Measurements from ENCODE around the gene CDYL2.
"Not testable (repeated sequence)": the region's sequence is repeated elsewhere in the genome, so short reads cannot be mapped to it uniquely, and the experiment has no call there.

CDYL2 gene

DNA sequence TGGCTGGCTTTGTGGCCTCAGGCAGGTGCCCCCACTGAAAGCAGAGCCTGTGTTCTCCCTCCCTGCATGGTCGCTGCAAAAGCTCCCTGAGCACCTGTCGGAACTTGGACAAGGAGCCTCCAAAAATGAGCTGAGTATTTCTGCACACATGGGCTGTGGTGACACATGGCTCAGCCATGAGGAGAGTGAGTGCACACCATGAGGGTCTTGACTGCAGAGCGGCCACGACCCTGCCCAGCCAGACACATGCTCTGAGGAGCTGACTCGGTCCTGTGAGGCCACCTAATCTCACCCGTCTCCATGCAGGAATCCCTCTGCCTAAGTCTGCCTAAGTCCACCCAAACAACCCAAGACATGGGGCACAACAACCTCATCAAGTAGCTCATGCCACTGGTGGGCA lies 134.7 kb downstream of the CDYL2 start:
- no peak for DNase-seq

DNA sequence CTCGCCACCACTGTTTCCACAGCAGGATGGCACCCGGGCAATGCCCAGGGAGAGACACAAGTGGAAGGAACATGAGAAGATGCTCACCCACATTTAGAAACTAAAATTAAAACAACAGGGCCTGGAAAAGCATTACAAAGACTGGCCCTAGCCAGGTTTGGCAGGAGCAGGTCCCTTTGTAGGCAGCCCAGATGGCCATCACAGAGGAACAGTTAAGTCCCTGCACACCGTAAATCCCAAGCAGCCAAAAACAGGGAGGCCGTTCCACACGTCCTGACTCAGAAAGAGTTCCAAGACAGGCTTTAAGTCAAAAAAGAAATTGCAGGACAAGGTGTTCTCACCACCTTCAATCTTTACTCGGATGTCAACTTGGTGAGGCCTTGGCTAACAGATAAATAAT lies 136.5 kb downstream of the CDYL2 start:
- DNase-seq = no peak

DNA sequence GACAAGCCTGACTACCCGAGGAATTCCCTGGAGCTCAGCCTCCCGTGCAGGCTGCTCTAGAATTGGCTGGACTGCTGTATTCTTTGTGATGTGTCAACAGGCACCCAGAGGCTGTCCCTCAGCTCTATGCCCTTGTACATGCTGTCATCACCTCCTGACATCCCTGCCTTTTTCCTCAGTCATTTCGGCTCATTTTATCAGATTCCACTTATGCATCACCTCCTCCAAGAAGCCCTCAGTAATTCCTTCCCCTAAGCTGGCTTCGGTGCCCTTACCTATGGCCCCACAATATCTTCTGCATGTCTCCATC lies 137.2 kb downstream of the CDYL2 start:
- DNase-seq = no peak

DNA sequence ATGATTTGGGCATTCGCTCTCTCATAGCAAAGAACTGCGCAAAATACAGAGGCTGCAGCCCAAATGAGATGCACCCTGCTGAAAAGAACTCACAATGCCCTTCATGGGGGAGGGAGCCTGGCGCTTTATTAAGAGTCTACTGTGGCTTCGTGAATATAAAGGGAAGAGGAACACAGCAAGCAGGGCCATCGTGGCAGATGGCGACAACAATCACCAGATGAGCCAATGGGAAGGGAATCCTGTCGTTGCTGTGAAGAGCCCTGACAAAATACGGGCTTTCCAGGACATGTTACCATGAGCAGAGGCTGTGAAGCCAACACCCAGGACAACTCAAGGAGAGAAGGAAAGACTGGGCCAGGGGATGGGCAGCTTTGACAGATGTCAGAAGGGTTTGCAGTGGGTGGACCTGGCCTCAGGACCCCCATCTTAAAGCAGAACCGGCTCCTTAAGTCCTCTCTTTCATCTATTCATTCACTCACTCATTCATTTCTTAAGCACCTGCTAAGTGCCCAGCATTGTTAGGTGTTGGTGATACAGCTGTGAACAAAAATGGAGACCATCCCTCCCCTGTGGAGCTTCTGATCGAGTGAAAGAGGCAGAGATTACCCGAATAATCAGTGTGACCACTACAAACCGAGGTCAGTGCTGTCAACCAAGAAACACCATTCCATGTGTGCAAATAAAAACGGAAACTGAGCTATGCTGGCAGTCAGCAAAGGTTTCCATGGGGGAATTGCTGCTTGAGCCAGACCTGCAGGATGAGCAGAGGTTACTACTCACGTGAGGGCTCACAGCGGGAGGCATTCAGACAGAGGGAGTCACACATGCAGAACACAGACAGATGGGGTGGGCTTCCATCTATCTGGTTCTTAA lies 137.8 kb downstream of the CDYL2 start:
- no peak for DNase-seq

DNA sequence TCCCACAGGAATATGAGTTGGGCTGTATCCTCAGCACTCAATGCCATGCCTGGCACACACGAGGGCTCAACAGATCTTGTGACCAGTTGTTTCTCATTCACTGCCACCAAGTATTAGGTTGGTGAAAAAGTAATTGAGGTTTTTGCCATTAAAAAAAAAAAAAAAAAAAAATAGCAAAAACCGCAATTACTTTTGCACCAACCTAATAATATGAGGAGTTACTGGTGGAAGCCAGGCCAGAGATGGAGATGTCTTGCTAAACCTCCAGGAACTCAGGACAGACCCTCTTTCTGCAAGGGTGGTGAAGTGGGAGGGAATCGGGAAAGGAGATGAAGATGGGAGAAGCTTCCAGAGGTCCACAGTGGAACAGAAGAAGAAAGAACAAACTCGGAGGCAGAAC lies 139.0 kb downstream of the CDYL2 start:
- no peak for DNase-seq

DNA sequence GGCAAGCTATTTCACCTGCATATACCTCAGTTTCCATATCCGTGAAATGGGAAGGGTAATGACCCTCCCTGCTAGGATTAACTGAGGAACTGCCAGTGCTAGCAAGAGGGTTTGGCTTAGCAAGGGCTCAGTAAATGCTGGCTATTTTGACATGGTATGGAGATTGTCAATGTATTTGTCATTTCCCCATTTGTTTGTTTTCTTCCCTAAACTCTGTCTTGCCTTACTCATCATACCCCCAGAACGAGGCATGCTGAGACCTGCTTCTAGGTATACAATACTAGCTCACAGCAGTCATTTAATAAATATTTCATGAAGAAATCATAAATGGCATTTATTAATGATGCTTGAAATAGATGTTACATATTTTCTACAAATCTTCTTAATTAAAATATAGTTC lies 139.6 kb downstream of the CDYL2 start:
- DNase-seq = no peak

DNA sequence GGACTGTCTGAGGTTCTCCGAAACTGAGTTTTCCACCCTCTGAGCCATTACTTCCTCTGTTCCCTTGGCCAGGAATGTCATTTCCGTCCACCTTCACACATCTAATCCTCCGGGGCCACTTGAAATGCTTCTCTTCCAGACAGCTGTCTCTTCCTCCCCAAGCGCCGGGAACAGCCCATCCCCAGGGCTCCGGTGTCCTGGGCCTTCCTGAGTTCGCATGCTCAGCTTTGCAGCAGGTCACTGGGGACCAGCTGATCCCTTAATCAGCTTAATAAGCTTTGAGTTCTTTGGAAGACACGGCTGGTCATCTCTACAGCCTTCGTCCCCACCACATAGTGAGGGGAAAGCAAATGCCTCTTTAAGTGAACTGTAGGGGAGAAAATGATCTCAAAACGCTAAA lies 140.2 kb downstream of the CDYL2 start:
- DNase-seq = no peak

DNA sequence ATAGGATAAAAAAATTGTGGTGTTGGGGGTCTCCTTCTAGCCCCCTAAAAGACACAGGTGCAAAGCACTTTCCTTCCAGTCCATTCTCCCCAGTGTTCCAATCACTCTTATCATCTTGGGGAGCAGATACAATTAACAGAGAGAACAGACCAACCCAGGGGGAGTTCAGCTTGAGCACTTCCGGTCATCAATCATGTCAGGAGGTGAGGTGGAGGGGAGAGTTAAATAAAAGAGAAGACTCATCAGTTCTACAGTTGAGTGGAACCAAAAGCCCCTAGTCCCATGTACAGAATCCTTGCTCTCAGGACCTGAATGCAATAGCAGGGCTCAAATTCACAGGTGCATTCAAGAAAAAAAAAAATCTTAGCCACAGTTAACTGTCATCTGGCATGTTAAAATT lies 141.3 kb downstream of the CDYL2 start:
- no peak for DNase-seq

DNA sequence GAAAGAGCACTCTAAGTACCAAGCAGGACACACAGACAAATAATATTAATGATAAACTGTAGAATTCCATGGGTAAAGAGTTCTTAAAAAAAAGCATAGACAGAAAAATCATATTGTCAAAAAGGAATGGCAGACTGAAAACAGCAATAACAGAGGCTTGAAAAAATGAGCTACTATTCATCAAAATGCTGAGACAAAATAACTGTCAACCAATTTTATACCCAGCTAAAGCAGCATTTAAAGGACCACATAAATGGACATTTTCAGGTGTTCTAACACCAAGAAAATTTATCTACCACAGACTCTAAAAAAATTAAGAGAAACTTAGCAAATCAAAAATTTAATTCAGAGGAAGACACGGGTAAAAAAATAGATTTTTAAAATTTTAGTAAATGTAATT lies 144.5 kb downstream of the CDYL2 start:
- no peak for DNase-seq

DNA sequence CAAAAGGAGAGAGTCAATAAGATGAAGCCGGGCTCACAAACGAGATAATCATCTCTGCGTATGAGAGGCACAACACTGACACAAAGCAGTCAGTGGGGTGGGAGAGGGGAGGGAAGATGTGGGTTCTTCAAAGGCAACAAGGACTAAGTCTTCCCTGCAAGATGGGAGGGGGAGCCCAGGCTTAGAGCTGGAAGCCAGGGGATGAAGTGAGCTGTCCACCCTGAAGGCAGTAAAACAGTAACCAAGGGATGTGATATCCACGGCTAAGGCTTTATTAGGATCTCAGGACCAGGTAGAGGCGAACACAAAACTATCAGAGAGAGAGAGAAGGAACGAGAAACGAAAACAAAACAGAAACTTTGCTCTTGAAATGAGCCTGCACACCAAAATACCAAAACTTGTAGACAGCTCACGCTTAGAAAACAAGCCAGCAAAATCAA lies 147.7 kb downstream of the CDYL2 start:
- DNase-seq = no peak

DNA sequence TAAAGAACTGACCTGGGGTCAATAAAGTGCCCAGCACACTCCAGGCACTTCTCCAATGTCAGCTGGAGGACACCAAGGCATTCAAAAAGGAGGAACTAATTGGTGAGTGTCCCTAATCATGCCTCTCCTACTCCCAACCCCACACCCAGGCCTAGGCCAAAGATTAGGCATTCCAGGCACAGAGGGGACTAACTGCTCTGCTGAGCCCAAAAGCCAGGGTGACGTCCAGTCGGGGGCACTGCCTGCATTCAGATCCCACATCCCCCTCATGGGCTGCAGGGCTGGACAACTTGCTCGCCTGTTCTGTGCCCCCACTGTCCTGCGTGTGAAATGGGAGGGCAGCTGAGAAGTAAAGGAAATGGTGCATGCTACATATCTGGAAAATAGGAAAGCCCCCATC lies 148.2 kb downstream of the CDYL2 start:
- no peak for DNase-seq

DNA sequence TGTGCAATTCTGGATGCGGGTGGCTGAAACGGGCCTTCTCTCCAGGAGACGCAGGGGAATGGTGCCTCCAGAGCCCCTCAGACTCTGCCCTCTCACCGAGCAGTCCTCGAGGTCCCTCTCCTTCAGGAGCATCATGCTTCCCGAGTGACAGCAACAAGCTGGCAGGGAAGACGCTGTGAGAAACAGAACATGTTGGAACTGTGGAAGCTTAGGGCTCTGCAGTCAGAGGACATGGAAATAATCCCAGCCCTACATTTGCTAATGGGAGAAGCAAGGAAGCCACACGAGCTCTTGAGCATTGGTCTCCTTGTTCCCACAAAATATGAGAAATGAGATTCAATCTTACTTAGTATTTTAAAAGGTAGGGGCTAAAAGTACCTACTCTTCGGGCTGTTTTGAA lies 148.6 kb downstream of the CDYL2 start:
- DNase-seq = no peak

DNA sequence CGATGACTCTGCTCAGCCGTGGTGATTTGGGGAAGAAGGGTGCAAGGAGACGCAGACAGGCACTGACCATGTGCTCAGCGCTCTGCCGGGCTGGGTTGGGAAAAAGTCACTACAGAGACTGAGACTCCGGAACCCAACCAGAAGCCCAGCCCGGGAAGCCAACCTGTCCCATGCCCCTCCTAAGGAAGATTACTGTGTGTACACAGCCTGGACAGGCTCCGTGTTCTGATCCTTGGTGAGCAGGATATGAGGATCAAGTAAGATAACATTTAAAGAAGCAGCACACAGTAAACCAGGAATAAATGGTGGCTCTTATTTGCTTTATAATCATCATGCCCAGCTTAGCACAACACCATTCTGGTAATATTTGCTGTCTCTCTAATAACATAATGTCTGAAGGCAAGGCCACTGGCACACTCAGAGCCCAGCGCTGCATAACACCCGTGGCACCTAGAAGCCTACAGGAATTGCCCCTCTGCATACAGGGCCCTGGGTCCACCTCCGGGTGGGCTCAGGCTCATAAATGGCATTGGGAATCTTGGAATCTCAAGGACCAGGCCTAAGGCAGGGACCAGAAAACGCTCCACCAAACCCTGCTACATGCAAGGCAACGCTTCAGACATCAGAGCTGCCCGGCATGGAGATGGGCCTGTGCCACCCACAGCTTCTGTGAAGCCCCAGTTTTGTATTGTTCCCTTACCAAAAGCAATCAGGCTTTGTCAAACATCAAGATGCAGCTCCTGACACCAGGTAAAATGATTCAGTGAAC lies 150.1 kb downstream of the CDYL2 start:
- no peak for DNase-seq

DNA sequence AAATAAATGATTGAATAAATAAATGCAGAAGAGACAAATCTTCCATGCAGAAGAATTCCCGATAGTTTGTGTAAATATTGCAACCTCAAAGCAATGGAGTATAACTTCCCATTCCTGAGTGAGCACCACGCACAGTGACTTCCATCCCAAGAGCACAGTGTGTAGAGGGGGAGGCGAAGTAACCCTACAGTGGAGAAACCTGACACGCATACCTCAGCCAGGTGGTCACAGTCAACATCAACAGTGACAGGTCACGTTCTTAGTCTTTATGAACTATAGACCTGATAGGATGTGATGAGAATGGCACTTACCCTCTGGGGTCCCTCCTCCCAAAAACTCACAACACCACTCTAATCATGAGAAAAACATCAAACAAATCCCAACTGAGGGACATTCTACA lies 152.0 kb downstream of the CDYL2 start:
- DNase-seq = no peak

DNA sequence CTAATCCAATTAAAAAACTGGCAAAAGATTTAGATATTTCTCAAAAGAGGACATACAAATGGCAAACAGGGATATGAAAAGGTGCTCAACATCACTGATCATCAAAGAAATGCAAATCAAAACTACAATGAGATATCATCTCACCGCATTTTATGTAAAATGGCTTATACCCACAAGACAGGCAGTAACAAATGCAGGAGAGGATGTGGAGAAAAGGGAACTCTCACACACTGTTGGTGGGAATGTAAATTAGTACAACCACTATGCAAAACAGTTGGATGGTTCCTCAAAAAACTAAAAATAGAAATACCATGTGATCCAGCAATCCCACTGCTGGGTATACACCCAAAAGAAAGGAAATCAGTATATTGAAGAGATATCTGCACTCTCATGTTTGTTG lies 154.1 kb downstream of the CDYL2 start:
- DNase-seq = not testable (repeated sequence)

DNA sequence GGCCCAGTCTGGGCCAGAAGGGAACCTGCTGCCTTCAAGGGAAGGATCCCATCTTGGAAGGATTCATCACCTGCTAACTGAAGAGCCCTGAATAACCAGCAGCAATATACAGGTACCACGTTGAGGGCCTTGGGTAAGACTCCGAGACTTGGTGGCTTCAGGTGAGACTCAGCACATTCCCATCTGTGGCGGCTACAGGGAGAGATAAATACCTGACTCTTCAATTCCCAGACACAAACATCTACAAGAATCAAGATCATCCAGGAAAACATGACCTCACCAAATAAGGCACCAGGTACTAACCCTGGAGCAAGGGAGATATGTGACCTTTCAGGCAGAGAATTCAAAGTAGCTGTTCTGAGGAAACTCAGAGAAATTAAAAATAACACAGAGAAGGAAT lies 164.1 kb downstream of the CDYL2 start:
- DNase-seq = no peak

DNA sequence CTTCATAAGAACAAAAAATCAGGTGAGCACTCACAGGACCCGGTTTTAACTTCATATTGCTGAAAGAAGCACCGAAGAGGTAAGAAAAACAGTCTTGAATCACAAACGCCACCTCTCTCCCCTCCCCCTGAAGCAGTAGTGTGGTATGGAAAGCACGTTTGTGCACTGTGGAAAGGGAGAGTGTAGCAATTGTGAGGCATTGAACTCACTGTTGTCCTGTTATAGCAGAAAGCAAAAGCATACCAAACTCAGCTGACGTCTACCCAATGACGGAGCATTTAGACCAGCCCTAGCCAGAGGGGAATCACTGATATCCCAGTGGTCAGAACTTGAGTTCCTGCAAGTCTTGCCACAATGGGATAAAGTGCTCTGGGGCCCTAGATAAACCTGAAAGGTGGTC lies 164.8 kb downstream of the CDYL2 start:
- no peak for DNase-seq

DNA sequence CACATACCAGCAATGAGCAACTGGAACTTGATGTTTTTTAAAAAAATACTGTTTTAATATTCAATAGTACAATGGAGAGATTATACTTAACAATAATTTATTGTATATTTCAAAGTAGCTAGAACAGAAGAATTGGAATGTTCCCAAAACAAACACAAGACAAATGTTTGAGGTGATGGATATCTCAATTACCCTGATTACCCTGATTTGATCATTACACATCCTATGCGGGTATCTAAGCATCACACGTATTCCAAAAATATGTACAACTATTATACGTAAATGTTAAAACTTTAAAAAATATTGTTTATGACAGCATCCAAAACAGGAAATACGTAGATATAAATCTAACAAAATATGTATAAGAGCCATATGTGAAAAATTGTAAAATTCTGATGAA lies 166.8 kb downstream of the CDYL2 start:
- no peak for DNase-seq

DNA sequence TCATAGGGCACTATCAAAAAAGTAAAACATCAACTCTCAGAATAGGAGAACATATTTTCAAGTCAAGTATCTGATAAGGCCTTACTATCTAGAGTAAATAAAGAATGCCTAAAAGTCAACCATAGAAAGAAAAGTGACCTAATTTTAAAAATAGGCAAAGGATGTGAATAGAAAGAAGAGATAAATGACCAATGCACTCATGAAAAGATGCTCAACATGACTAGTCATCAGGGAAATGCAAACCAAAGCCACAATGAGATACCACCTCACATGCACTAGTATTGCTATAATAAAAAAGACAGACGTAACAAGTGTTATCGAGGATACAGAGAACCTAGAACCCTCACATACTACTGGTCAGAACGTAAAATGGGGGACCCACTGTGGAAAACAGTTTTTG lies 172.8 kb downstream of the CDYL2 start:
- no peak for DNase-seq

DNA sequence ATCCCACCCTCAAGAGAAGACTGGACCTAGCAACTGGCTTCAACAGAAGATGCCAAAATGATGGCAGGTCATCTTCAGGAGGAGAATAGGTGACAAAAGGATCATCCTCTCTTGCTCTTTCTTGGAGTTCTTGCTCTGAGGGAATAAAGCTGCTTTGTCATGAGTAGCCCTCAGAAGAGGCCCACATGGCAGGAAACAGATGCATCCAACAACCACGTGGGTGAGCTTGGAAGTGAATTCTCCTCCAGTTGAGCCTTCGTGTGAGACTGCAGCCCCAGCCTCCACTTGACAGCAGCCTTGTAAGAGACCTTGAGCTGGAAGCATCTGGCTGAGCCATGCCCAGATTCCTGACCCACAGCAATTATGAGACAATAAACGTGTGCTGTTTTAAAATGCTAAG lies 176.1 kb downstream of the CDYL2 start:
- DNase-seq = no peak

DNA sequence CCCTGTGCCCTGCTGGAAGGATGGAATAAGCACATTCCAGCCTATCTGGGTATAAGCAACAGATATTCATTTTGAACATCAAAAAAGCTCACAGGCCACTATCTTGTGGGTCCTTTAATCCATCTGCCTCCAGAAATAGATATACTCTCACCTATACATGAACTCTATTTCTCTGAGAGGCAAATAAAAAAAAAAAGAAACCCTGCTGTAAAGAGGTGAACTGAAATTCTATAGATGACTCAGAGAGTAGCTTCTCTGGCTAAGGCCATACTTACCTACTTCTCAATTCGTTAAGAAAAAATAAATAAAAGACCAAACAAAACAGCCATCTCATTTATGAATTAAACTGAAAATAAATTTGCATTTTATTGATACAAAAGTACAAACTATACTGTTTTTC lies 177.3 kb downstream of the CDYL2 start:
- no peak for DNase-seq

DNA sequence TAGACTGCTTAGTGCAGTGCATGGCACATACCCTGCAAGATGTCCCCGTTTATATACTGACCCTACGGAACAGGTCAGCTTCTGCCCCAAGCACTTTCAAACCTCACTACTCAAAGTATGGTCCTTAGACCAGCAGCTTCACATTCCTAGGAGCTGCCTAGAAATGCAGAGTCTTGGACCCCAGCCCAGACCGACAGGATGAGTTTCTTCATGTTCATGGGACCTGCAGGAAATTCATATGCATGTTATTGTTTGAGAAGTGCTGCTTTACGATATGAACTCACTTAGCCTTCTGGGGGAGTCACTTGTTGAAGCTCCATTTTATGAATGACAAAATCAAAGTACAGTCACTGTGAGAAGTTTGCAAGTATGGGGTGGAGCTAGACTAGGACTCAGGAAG lies 181.0 kb downstream of the CDYL2 start:
- peak; percentile 13 for DNase-seq

DNA sequence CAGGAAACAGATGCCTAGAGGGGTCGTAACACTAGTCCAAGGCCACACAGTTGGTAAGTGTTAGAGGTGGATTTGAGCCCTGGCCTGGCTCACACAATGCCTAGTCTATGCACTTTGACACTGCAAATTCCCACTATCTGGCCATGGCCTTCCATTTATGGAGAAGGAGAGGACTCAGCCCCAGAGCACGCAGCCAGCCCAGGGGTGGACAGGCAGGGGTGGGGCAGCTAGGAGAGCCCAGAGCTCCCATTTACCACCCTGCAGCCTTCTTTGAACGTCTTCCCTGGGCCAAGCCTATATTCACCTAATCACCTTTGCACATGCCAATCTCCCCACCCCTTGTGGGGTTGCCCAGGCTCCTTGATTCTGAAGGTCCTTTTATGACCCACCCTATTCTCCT lies 182.4 kb downstream of the CDYL2 start:
- no peak for DNase-seq
